HepG2 (cell line): Measurements from ENCODE around the gene SPG7. TPM values are rescaled to one million over a fixed set of nuclear protein-coding genes. Genes with fewer than 3 reads are reported as not detected.

Experiments
- AHDC1 ChIP-seq: sonication (generic); formaldehyde crosslinking; IDR thresholded peaks from 2 replicates; pipeline ENCODE4 v1.5.1; 2020; ENCODE audit warnings: mild to moderate bottlenecking, missing genetic modification reagents, borderline replicate concordance
- HNF1A ChIP-seq, 2 experiments: sonication (generic) in 1 of 2; formaldehyde crosslinking in 1 of 2; IDR thresholded peaks; 2 replicates each; pipeline versions ENCODE4 v1.4.0 to v1.6.1; 2016 to 2020; ENCODE audit warnings: borderline replicate concordance in 1 of 2, low read depth in 1 of 2, mild to moderate bottlenecking in 1 of 2, missing genetic modification reagents in 1 of 2
- MEIS2 ChIP-seq: sonication (generic); formaldehyde crosslinking; IDR thresholded peaks from 2 replicates; pipeline ENCODE4 v1.9.0; 2021; ENCODE audit warnings: mild to moderate bottlenecking, missing genetic modification reagents
- MIER2 ChIP-seq: IDR thresholded peaks from 2 replicates; pipeline ENCODE4 v1.6.1; 2016; ENCODE audit warnings: missing biosample characterization, missing genetic modification reagents
- PTBP1 ChIP-seq: fragments of 200-400 bp; formaldehyde crosslinking; IDR thresholded peaks from 2 replicates; pipeline ENCODE4 v1.6.1; 2018; ENCODE audit warnings: low read length, low read depth; ENCODE audit not compliant: poor library complexity, severe bottlenecking
- SAP130 ChIP-seq: IDR thresholded peaks from 2 replicates; pipeline ENCODE4 v1.6.1; 2016; ENCODE audit warnings: low read depth
- SRF ChIP-seq: IDR thresholded peaks from 2 replicates; pipeline ENCODE4 v1.6.1; 2011; ENCODE audit warnings: mild to moderate bottlenecking, low read depth, low read length, moderate library complexity
- ZBED4 ChIP-seq: sonication (generic); formaldehyde crosslinking; IDR thresholded peaks from 2 replicates; pipeline ENCODE4 v1.4.0; 2020; ENCODE audit warnings: missing genetic modification reagents, borderline replicate concordance
- ZBTB3 ChIP-seq: sonication (generic); formaldehyde crosslinking; IDR thresholded peaks from 2 replicates; pipeline ENCODE4 v1.4.0; 2020; ENCODE audit warnings: low read depth, mild to moderate bottlenecking, moderate library complexity, missing genetic modification reagents, borderline replicate concordance
- ZFP91 ChIP-seq: sonication (generic); formaldehyde crosslinking; IDR thresholded peaks from 2 replicates; pipeline ENCODE4 v1.9.0; 2022; ENCODE audit warnings: missing genetic modification reagents, mild to moderate bottlenecking, borderline replicate concordance
- ZNF577 ChIP-seq: sonication (generic); formaldehyde crosslinking; IDR thresholded peaks from 2 replicates; pipeline ENCODE4 v1.4.0; 2020; ENCODE audit warnings: mild to moderate bottlenecking, low read depth, missing genetic modification reagents, borderline replicate concordance
- polyA plus RNA-seq, 8 experiments: library from polyadenylated mRNA; depleted of rRNA in 3 of 8; stranded (reverse) in 7 of 8; unstranded in 1 of 8; fragments of >200 nt; fragmentation: Illumina TruSeq in 4 of 8; extraction: Trizol in 4 of 8; gene quantifications; 2 replicates each; pipeline versions ENCODE4 v1.2.1 to v1.2.3, GENCODE V29; 2011 to 2016; ENCODE audit warnings: low read depth in 4 of 8, missing spikeins in 1 of 8, mixed read lengths in 1 of 8; ENCODE audit not compliant: insufficient read depth in 1 of 8
- total RNA-seq, 5 experiments: library from RNA; depleted of rRNA; stranded (reverse); fragments of >200 nt; fragmentation: Illumina TruSeq; extraction: Trizol; gene quantifications; 2 replicates each; pipeline ENCODE4 v1.2.3, GENCODE V29; 2016; ENCODE audit warnings: low read depth in 1 of 5

SPG7 gene
- total and polyA plus RNA-seq, 2 of the 13 experiments (the other 11 are each of a cell fraction or from before 2014, with no cell fraction given), result 66.0 to 136 TPM

GRCh38 chr16:89489040-89489897 is 18.9 kb upstream of the SPG7 start (continued):
- TF ChIP-seq AHDC1 (CRISPR knock-in tag) (no peak), ZNF577 (CRISPR knock-in tag) (no peak), ZFP91 (CRISPR knock-in tag) (no peak), MEIS2 (CRISPR knock-in tag) (no peak), SRF (no peak), PTBP1 (no peak), HNF1A (IDR thresholded peaks at IDR 0.05; ENCODE audit: low read depth) (no peak), HNF1A (CRISPR knock-in tag; IDR thresholded peaks at IDR 0.05; ENCODE audit: borderline replicate concordance) (no peak), ZBED4 (CRISPR knock-in tag) (no peak), ZBTB3 (no peak), MIER2 (no peak), SAP130 (peak; percentile 83)
